Nephron progenitor cell (in vitro differentiated cells): ENCODE data around the gene AQP12B.

Experiments
- DNase-seq: peaks from one replicate; pipeline ENCODE4 v3.0.0; 2021
- H3K27ac Mint-ChIP-seq: 2 replicates; pipeline ENCODE4 v1.8.0; 2021; ENCODE audit warnings: mild to moderate bottlenecking, moderate library complexity, mixed read lengths
- H3K27me3 Mint-ChIP-seq: 2 replicates; pipeline ENCODE4 v1.8.0; 2021; ENCODE audit warnings: mild to moderate bottlenecking, low read depth, mixed read lengths; ENCODE audit not compliant: poor library complexity
- H3K36me3 Mint-ChIP-seq: 2 replicates; pipeline ENCODE4 v1.8.0; 2021; ENCODE audit warnings: low read depth, mixed read lengths
- H3K4me1 Mint-ChIP-seq: 2 replicates; pipeline ENCODE4 v1.8.0; 2021; ENCODE audit warnings: mixed read lengths
- H3K4me3 Mint-ChIP-seq: 2 replicates; pipeline ENCODE4 v1.8.0; 2021; ENCODE audit warnings: mild to moderate bottlenecking, moderate library complexity, mixed read lengths
- H3K9me3 Mint-ChIP-seq: 2 replicates; pipeline ENCODE4 v1.8.0; 2021; ENCODE audit warnings: mild to moderate bottlenecking, moderate library complexity, mixed read lengths
- CTCF ChIP-seq: fragments of 200-600 bp; sonication (generic); IDR thresholded peaks from 2 replicates; pipeline ENCODE4 v1.5.0; 2021; ENCODE audit warnings: antibody characterized with exemption

AQP12B gene

GRCh38 chr2:240723851-240724250, 41.2 kb upstream of the AQP12B start:
- no peak for DNase-seq
- Mint-ChIP-seq H3K4me3 (no peak overlapping the region), H3K27ac (peak overlapping the region; percentile 32), H3K27me3 (no peaks in the 10 kb centered on the region), H3K9me3 (no peaks in the 10 kb centered on the region), H3K4me1 (peaks cover 10% of the 10 kb centered on the region), H3K36me3 (no peaks in the 10 kb centered on the region)
- TF ChIP-seq CTCF, result no peak

- no peak for TF ChIP-seq CTCF
- Mint-ChIP-seq H3K9me3 (no peaks in the 10 kb centered on the region), H3K27ac (peak overlapping the region; percentile 32), H3K4me1 (peaks cover 7% of the 10 kb centered on the region), H3K27me3 (no peaks in the 10 kb centered on the region), H3K36me3 (no peaks in the 10 kb centered on the region), H3K4me3 (no peak overlapping the region)
- DNase-seq, result no peak
Measured at GRCh38 chr2:240722796-240723735, 40.4 kb upstream of the AQP12B start.

- Mint-ChIP-seq H3K36me3 (no peaks in the 10 kb centered on the region), H3K4me3 (no peak overlapping the region), H3K4me1 (peaks cover 4% of the 10 kb centered on the region), H3K9me3 (no peaks in the 10 kb centered on the region), H3K27me3 (no peaks in the 10 kb centered on the region), H3K27ac (no peak overlapping the region)
- no peak for TF ChIP-seq CTCF
- no peak for DNase-seq
Measured at GRCh38 chr2:240722376-240722775, 39.7 kb upstream of the AQP12B start.

GRCh38 chr2:240721596-240722180, 39.0 kb upstream of the AQP12B start:
- Mint-ChIP-seq H3K27me3 (no peaks in the 10 kb centered on the region), H3K4me1 (peaks cover 2% of the 10 kb centered on the region), H3K4me3 (no peak overlapping the region), H3K9me3 (no peaks in the 10 kb centered on the region), H3K27ac (no peak overlapping the region), H3K36me3 (no peaks in the 10 kb centered on the region)
- DNase-seq, result no peak
- TF ChIP-seq CTCF, result no peak

- no peak for TF ChIP-seq CTCF
- Mint-ChIP-seq H3K27ac (no peak overlapping the region), H3K4me3 (no peak overlapping the region), H3K27me3 (peaks cover 3% of the 10 kb centered on the region), H3K36me3 (no peaks in the 10 kb centered on the region), H3K9me3 (no peaks in the 10 kb centered on the region), H3K4me1 (peaks cover 4% of the 10 kb centered on the region)
- DNase-seq, result no peak
Measured at GRCh38 chr2:240720686-240721595, 38.3 kb upstream of the AQP12B start.
